ENCODE results near the gene VANGL1.

Gene VANGL1

DNA sequence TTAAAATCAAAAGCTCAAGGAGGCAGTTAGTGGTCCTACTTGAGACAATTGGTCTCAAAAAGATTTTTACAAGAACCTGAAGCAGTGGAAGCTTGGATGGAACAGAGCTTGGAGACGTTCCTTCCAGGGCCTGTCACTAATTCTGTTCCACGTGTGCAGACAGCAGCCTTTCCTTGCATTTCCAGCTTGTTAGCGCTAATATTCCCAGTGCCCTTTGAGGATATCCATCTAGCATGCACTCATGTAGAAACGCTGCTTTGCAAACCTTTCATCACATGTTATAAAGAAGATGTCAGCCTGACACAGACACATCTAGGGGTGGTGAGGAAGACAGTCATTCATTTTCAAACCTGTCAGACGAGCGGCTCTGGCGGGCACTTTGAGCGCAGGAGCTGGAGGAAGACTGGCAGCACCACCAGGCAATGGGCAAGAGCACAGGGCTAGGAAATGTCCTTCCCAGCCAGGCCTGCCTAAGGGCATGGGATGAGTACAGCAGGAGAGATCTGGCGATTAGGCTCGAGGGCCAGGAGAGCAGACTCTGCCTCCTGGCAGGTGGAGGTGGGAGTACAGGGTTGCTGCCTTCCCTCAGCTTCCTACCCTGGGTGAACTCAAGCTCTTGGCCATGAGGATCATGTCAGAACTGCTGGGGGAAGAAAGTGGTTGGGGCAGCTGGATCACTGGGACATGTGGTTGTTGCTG is 71.3 kb downstream of the VANGL1 start:
- Histone ChIP-seq H3F3A (ENCODE audit: insufficient read depth, low read length) (no peaks in the 10 kb centered on the region), H3K4me1 (ENCODE audit: insufficient read depth, low read length, severe bottlenecking) (no peaks in the 10 kb centered on the region), H4K20me1 (ENCODE audit: insufficient read depth, low read length) (no peaks in the 10 kb centered on the region), H2AFZ (ENCODE audit: low read length) (no peak overlapping the region), H3K27ac (ENCODE audit: low read depth, low read length, poor library complexity, severe bottlenecking) (no peak overlapping the region), H3K9me2 (ENCODE audit: low read depth, low read length) (no peaks in the 10 kb centered on the region), H3K36me3 (ENCODE audit: insufficient read depth, low read length) (no peaks in the 10 kb centered on the region), H3K4me2 (ENCODE audit: low read length) (no peak overlapping the region), H3K9me3 (ENCODE audit: low read length) (no peaks in the 10 kb centered on the region), H3K4me3 (ENCODE audit: low read depth, low read length, poor library complexity, severe bottlenecking) (no peak overlapping the region), H3K27me3 (ENCODE audit: insufficient read depth, low read length) (no peaks in the 10 kb centered on the region), H3K9ac (ENCODE audit: low read length) (no peak overlapping the region), H3K79me2 (ENCODE audit: insufficient read depth, low read length) (no peaks in the 10 kb centered on the region)
- TF ChIP-seq EZH2 (IDR thresholded peaks at IDR 0.05; ENCODE audit: borderline replicate concordance, low read length): no peak
- TF ChIP-seq, protein P1, sequence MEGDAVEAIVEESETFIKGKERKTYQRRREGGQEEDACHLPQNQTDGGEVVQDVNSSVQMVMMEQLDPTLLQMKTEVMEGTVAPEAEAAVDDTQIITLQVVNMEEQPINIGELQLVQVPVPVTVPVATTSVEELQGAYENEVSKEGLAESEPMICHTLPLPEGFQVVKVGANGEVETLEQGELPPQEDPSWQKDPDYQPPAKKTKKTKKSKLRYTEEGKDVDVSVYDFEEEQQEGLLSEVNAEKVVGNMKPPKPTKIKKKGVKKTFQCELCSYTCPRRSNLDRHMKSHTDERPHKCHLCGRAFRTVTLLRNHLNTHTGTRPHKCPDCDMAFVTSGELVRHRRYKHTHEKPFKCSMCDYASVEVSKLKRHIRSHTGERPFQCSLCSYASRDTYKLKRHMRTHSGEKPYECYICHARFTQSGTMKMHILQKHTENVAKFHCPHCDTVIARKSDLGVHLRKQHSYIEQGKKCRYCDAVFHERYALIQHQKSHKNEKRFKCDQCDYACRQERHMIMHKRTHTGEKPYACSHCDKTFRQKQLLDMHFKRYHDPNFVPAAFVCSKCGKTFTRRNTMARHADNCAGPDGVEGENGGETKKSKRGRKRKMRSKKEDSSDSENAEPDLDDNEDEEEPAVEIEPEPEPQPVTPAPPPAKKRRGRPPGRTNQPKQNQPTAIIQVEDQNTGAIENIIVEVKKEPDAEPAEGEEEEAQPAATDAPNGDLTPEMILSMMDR (IDR thresholded peaks at IDR 0.05; ENCODE audit: low read length): no peak

DNA sequence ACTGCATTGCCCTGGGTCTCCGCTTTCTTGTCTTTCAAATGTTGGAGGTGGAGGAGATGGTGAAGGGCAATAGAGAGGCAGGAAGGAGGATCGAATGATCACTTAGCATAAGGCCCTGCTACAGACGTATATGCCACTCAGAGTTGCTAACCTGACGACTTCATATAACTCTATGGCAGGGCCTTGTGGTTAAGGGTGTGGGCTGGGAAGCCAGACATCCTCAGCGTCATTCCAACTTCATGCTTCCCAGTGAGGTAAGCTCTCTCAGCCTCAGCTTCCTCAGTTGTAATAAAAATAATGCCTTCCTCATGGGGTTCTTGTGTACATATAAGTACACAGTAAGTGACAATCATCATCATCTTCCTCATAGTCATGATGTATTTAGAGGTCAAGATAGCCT is 72.1 kb downstream of the VANGL1 start:
- Histone ChIP-seq H2AFZ (ENCODE audit: low read length) (no peak overlapping the region), H3K4me3 (ENCODE audit: low read depth, low read length, poor library complexity, severe bottlenecking) (no peak overlapping the region), H4K20me1 (ENCODE audit: insufficient read depth, low read length) (no peaks in the 10 kb centered on the region), H3K4me1 (ENCODE audit: insufficient read depth, low read length, severe bottlenecking) (no peaks in the 10 kb centered on the region), H3K27ac (ENCODE audit: low read depth, low read length, poor library complexity, severe bottlenecking) (no peak overlapping the region), H3K9me2 (ENCODE audit: low read depth, low read length) (no peaks in the 10 kb centered on the region), H3K9me3 (ENCODE audit: low read length) (no peaks in the 10 kb centered on the region), H3F3A (ENCODE audit: insufficient read depth, low read length) (no peaks in the 10 kb centered on the region), H3K36me3 (ENCODE audit: insufficient read depth, low read length) (no peaks in the 10 kb centered on the region), H3K4me2 (ENCODE audit: low read length) (no peak overlapping the region), H3K79me2 (ENCODE audit: insufficient read depth, low read length) (no peaks in the 10 kb centered on the region), H3K9ac (ENCODE audit: low read length) (no peak overlapping the region), H3K27me3 (ENCODE audit: insufficient read depth, low read length) (no peaks in the 10 kb centered on the region)
- no peak for TF ChIP-seq EZH2 (IDR thresholded peaks at IDR 0.05; ENCODE audit: borderline replicate concordance, low read length)
- TF ChIP-seq, protein P1 (IDR thresholded peaks at IDR 0.05; ENCODE audit: low read length): no peak

DNA sequence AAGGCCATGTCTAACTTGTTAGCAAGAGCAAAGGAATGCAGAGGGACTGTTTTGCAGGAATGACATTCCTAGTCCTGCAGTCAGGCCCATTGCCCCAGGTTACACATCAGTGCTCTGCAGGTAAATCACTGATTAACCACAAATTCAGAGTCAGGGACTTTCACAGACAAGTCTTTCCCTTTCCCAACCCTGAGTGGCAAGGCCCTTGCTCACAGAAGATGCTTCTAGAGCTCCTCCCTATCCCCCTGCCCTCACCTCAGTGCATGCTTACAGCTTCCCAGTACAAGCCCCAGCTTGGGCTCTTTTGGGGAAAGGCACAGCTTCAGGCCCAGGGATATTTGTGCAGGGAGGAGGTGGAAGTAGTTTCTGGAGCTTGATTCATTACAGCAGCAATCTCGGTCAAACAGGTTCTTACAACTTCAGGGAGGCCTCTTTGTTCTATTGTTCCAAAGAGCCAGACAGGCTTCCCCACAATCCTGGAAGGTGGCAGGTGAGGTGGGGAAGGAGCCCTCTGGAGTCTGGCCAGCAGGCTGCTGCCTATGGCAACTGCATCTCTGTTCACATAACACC is 72.9 kb downstream of the VANGL1 start:
- H3K9me2 ChIP-seq (ENCODE audit: low read depth, low read length): no peaks in the 10 kb centered on the region
- no peak overlapping the region for H3K27ac ChIP-seq (ENCODE audit: low read depth, low read length, poor library complexity, severe bottlenecking)
- no peaks in the 10 kb centered on the region for H3F3A ChIP-seq (ENCODE audit: insufficient read depth, low read length)
- no peaks in the 10 kb centered on the region for H3K9me3 ChIP-seq (ENCODE audit: low read length)
- no peaks in the 10 kb centered on the region for H3K79me2 ChIP-seq (ENCODE audit: insufficient read depth, low read length)
- H2AFZ ChIP-seq (ENCODE audit: low read length): no peak overlapping the region
- TF ChIP-seq, protein P1 (IDR thresholded peaks at IDR 0.05; ENCODE audit: low read length): no peak
- no peak for TF ChIP-seq EZH2 (IDR thresholded peaks at IDR 0.05; ENCODE audit: borderline replicate concordance, low read length)
- H4K20me1 ChIP-seq (ENCODE audit: insufficient read depth, low read length): no peaks in the 10 kb centered on the region
- no peak overlapping the region for H3K4me2 ChIP-seq (ENCODE audit: low read length)
- no peak overlapping the region for H3K4me3 ChIP-seq (ENCODE audit: low read depth, low read length, poor library complexity, severe bottlenecking)
- H3K4me1 ChIP-seq (ENCODE audit: insufficient read depth, low read length, severe bottlenecking): no peaks in the 10 kb centered on the region
- H3K27me3 ChIP-seq (ENCODE audit: insufficient read depth, low read length): no peaks in the 10 kb centered on the region
- H3K36me3 ChIP-seq (ENCODE audit: insufficient read depth, low read length): no peaks in the 10 kb centered on the region
- no peak overlapping the region for H3K9ac ChIP-seq (ENCODE audit: low read length)
